Neural cell (in vitro differentiated cells): Measurements from ENCODE around the gene GALT. TPM values are rescaled to one million over a fixed set of nuclear protein-coding genes. Genes with fewer than 3 reads are reported as not detected.
A peak's percentile ranks its signal among the peaks of the same experiment; 100 is the strongest.

Experiments used
- H2AFZ ChIP-seq: fragments of 200-600, 300-800 bp; sonication (generic), shearing (Covaris generic); 2 replicates; pipeline ENCODE4 v1.6.0; 2014; ENCODE audit warnings: low read depth, mild to moderate bottlenecking, antibody characterized with exemption, low read length, moderate library complexity
- H3F3A ChIP-seq: fragments of 200-600 bp; shearing (Covaris generic); 2 replicates; pipeline ENCODE4 v1.6.1; 2016; ENCODE audit warnings: mild to moderate bottlenecking, moderate library complexity, mixed read lengths, antibody characterized with exemption, low read length; ENCODE audit not compliant: insufficient read depth, poor library complexity, severe bottlenecking
- H3K27ac ChIP-seq: fragments of 200-600, 300-800 bp; sonication (generic), shearing (Covaris generic); 2 replicates; pipeline ENCODE4 v1.5.1; 2014; ENCODE audit warnings: mild to moderate bottlenecking, low read length, moderate library complexity
- H3K27me3 ChIP-seq: fragments of 300-800, 200-600 bp; sonication (generic), shearing (Covaris generic); 2 replicates; pipeline ENCODE4 v1.6.0; 2014; ENCODE audit warnings: mild to moderate bottlenecking, low read depth, low read length, moderate library complexity; ENCODE audit not compliant: insufficient read depth
- H3K36me3 ChIP-seq: fragments of 300-800, 200-600 bp; sonication (generic), shearing (Covaris generic); 2 replicates; pipeline ENCODE4 v1.5.1; 2014; ENCODE audit warnings: mild to moderate bottlenecking, antibody characterized with exemption, low read length, moderate library complexity; ENCODE audit not compliant: insufficient read depth
- H3K4me2 ChIP-seq: fragments of 300-800, 200-600 bp; sonication (generic), shearing (Covaris generic); 2 replicates; pipeline ENCODE4 v1.6.0; 2014; ENCODE audit warnings: mild to moderate bottlenecking, low read length
- H3K4me3 ChIP-seq: fragments of 300-800, 200-600 bp; sonication (generic), shearing (Covaris generic); 2 replicates; pipeline ENCODE4 v1.5.1; 2014; ENCODE audit warnings: mild to moderate bottlenecking, low read length, moderate library complexity
- H3K79me2 ChIP-seq: fragments of 200-600 bp; shearing (Covaris generic); replicated peaks from 2 replicates; pipeline ENCODE4 v1.6.0; 2014; ENCODE audit warnings: mild to moderate bottlenecking, low read length, moderate library complexity; ENCODE audit not compliant: insufficient read depth
- H3K9ac ChIP-seq: fragments of 300-800, 200-600 bp; sonication (generic), shearing (Covaris generic); 2 replicates; pipeline ENCODE4 v1.6.1; 2016; ENCODE audit warnings: mild to moderate bottlenecking, low read length, mixed read lengths
- H3K9me2 ChIP-seq: fragments of 200-600 bp; shearing (Covaris generic); 2 replicates; pipeline ENCODE4 v1.6.1; 2016; ENCODE audit warnings: mild to moderate bottlenecking, low read length, mixed read lengths; ENCODE audit not compliant: insufficient read depth
- H3K9me3 ChIP-seq: fragments of 200-600, 300-800 bp; sonication (generic), shearing (Covaris generic); 2 replicates; pipeline ENCODE4 v1.6.1; 2016; ENCODE audit warnings: mild to moderate bottlenecking, mixed run types, low read length, moderate library complexity, mixed read lengths
- H4K20me1 ChIP-seq: fragments of 200-600 bp; shearing (Covaris generic); 2 replicates; pipeline ENCODE4 v1.6.1; 2016; ENCODE audit warnings: mild to moderate bottlenecking, mixed run types; ENCODE audit not compliant: insufficient read depth
- CTCF ChIP-seq: fragments of 450-650 bp; IDR thresholded peaks from 2 replicates; pipeline ENCODE4 v1.5.1; 2014; ENCODE audit warnings: antibody characterized with exemption, mild to moderate bottlenecking, moderate library complexity; ENCODE audit not compliant: poor library complexity, severe bottlenecking
- EP300 ChIP-seq: fragments of 450-650 bp; conservative IDR thresholded peaks from 2 replicates; pipeline ENCODE4 v1.6.1; 2014; ENCODE audit warnings: antibody characterized with exemption, mild to moderate bottlenecking, moderate library complexity; ENCODE audit not compliant: poor library complexity, severe bottlenecking
- EZH2 ChIP-seq: fragments of 200-600, 300-800 bp; shearing (Covaris generic), sonication (generic); IDR thresholded peaks from 2 replicates; pipeline ENCODE4 v1.6.1; 2014; ENCODE audit warnings: antibody characterized with exemption, low read length, borderline replicate concordance, mild to moderate bottlenecking; ENCODE audit not compliant: insufficient read depth, poor library complexity, severe bottlenecking
- MXI1 ChIP-seq: fragments of 450-650 bp; conservative IDR thresholded peaks from 2 replicates; pipeline ENCODE4 v1.6.1; 2014; ENCODE audit warnings: antibody characterized with exemption, mild to moderate bottlenecking; ENCODE audit not compliant: poor library complexity, severe bottlenecking
- POLR2AphosphoS5 ChIP-seq: IDR thresholded peaks from 2 replicates; pipeline ENCODE4 v1.6.1; 2012
- RAD21 ChIP-seq: fragments of 450-650 bp; conservative IDR thresholded peaks from 2 replicates; pipeline ENCODE4 v1.6.1; 2014; ENCODE audit warnings: antibody characterized with exemption, mild to moderate bottlenecking, moderate library complexity
- REST ChIP-seq: IDR thresholded peaks from 2 replicates; pipeline ENCODE4 v1.6.1; 2012; ENCODE audit warnings: borderline replicate concordance
- SMC3 ChIP-seq: fragments of 450-650 bp; conservative IDR thresholded peaks from 2 replicates; pipeline ENCODE4 v1.6.1; 2014; ENCODE audit warnings: antibody characterized with exemption, mild to moderate bottlenecking, moderate library complexity; ENCODE audit not compliant: poor library complexity
- TAF1 ChIP-seq: IDR thresholded peaks from 2 replicates; pipeline ENCODE4 v1.6.1; 2012; ENCODE audit warnings: low read depth
- polyA plus RNA-seq: library from polyadenylated mRNA; depleted of rRNA; stranded (reverse); fragments of >200 nt; gene quantifications from 2 replicates; pipeline ENCODE4 v1.2.3, GENCODE V29; 2014

GALT gene
- polyA plus RNA-seq, 1 donor from 2014 or later = 116 TPM

- no peaks in the 10 kb centered on the region for H3F3A ChIP-seq
- peak overlapping the region; percentile 53 for H3K4me3 ChIP-seq
- H3K36me3 ChIP-seq = no peaks in the 10 kb centered on the region
- no peaks in the 10 kb centered on the region for H4K20me1 ChIP-seq
- peak overlapping the region; percentile 70 for H3K27ac ChIP-seq
- no peaks in the 10 kb centered on the region for H3K27me3 ChIP-seq
- TF ChIP-seq RAD21 = no peak
- no peak for TF ChIP-seq EZH2
- TF ChIP-seq POLR2AphosphoS5 = no peak
- TF ChIP-seq REST = no peak
- no peak for TF ChIP-seq CTCF
- no peak for TF ChIP-seq EP300
- TF ChIP-seq TAF1 = no peak
- TF ChIP-seq SMC3 = no peak
- H3K9ac ChIP-seq = peak overlapping the region; percentile 46
- no peaks in the 10 kb centered on the region for H3K9me2 ChIP-seq
- no peaks in the 10 kb centered on the region for H3K79me2 ChIP-seq
- H3K9me3 ChIP-seq = no peaks in the 10 kb centered on the region
- no peak overlapping the region for H3K4me2 ChIP-seq
- H2AFZ ChIP-seq = no peak overlapping the region
Observed at GRCh38 chr9:34653151-34654072, 6.9 kb downstream of the GALT start.

GRCh38 chr9:34654323-34655051 is 8.0 kb downstream of the GALT start:
- Histone ChIP-seq H3K36me3 (no peaks in the 10 kb centered on the region), H3F3A (no peaks in the 10 kb centered on the region), H3K4me2 (no peak overlapping the region), H3K79me2 (no peaks in the 10 kb centered on the region), H3K9ac (no peak overlapping the region), H2AFZ (no peak overlapping the region), H3K4me3 (no peak overlapping the region), H3K9me2 (no peaks in the 10 kb centered on the region), H4K20me1 (no peaks in the 10 kb centered on the region), H3K9me3 (no peaks in the 10 kb centered on the region), H3K27me3 (no peaks in the 10 kb centered on the region), H3K27ac (no peak overlapping the region)
- TF ChIP-seq MXI1 = no peak
- no peak for TF ChIP-seq EP300
